ENCODE data around the gene FAM47E.

DNA sequence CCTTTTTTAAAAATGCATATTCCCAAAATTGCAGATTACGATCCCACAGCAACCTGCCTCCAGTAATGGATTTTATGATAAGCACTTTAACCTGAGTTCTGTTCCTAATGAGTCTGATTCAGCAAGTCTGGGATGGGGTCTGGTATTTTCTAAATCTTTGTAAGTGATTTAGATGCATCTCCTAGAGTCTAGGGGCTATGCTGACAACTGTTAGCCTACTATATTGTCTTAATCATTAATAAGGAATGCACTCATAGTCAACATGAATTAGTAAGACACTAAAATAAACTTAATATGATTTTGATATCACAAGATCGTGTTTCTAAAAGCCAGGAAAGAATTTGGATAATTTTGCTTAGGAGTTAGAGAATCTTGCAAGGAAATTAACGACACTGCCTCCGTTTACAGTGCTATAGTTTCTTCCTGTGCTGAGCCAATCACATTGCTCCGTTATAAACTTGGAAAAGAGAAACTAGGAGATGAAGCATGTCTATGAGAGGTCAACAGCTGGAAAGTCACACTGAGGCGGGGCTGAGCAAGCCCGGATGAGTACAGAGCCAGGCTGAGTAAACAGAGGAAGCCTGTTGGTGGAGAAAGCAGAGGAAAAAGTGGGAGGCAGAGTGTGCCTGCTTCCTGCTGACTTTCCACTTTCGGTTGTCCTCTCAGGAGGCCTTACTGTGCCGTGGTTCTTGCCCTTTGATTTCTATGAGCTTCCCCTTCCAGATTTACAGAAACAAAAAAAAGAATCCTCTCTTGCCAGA lies 43.3 kb upstream of the FAM47E start:
- no peak for TF ChIP-seq MAX (IDR thresholded peaks at IDR 0.05)
- TF ChIP-seq KDM1A (IDR thresholded peaks at IDR 0.05; ENCODE audit: borderline replicate concordance, low read length) = no peak
- TF ChIP-seq POU5F1 (IDR thresholded peaks at IDR 0.05; ENCODE audit: low read depth, low read length) = no peak
- no peak for TF ChIP-seq CHD1 (IDR thresholded peaks at IDR 0.05; ENCODE audit: low read depth, low read length)
- no peak for TF ChIP-seq CTCF (IDR thresholded peaks at IDR 0.05; ENCODE audit: control extremely low read depth in 1 of 3, insufficient read depth in 1 of 3, low read depth in 1 of 3, low read length in 3 of 3)
- no peak for TF ChIP-seq SIN3A (conservative IDR thresholded peaks at IDR 0.05 in 1 of 2, IDR thresholded peaks at IDR 0.05 in 1 of 2; ENCODE audit: low read depth in 1 of 2, low read length in 2 of 2)
- no peak for TF ChIP-seq POLR2AphosphoS5 (IDR thresholded peaks at IDR 0.05; ENCODE audit: low read depth, low read length)
- TF ChIP-seq FOSL1 (IDR thresholded peaks at IDR 0.05; ENCODE audit: insufficient read depth, low read depth, low read length) = no peak
- no peak for TF ChIP-seq SP4 (IDR thresholded peaks at IDR 0.05; ENCODE audit: low read length)
- TF ChIP-seq EP300 (IDR thresholded peaks at IDR 0.05; ENCODE audit: borderline replicate concordance in 1 of 2, low read depth in 2 of 2, low read length in 2 of 2) = no peak
- no peak for TF ChIP-seq TEAD4 (IDR thresholded peaks at IDR 0.05; ENCODE audit: low read depth, low read length)

Data from H1 (cell line).